Epithelial cell of proximal tubule (primary cell): ENCODE measurements around the gene CNTFR. TPM values are rescaled to one million over a fixed set of nuclear protein-coding genes. Genes with fewer than 3 reads are reported as not detected.

Experiments used
- DNase-seq: peaks from one replicate; pipeline ENCODE4 v3.0.0-alpha.2; 2011; ENCODE audit warnings: low read depth
- H3K4me3 ChIP-seq: 2 replicates; pipeline ENCODE4 v1.5.1; 2011; ENCODE audit warnings: low read depth, mild to moderate bottlenecking, low read length
- CTCF ChIP-seq: conservative IDR thresholded peaks from 2 replicates; pipeline ENCODE4 v1.5.1; 2012; ENCODE audit warnings: low read depth, mild to moderate bottlenecking, low read length
- total RNA-seq: library from RNA; depleted of rRNA; stranded (reverse); fragments of >200 nt; gene quantifications from 2 replicates; pipeline ENCODE4 v1.2.3, GENCODE V29; 2015

Gene CNTFR
- total RNA-seq, 1 donor from 2014 or later = not detected

- DNase-seq = no peak
- no peak overlapping the region for H3K4me3 ChIP-seq
- TF ChIP-seq CTCF = no peak
Observed at GRCh38 chr9:34506623-34507022, 82.9 kb downstream of the CNTFR start.

GRCh38 chr9:34505370-34506120 is 84.0 kb downstream of the CNTFR start:
- H3K4me3 ChIP-seq = no peak overlapping the region
- DNase-seq = no peak
- TF ChIP-seq CTCF = no peak

- TF ChIP-seq CTCF = no peak
Observed at GRCh38 chr9:34503406-34503805, 86.1 kb downstream of the CNTFR start.

GRCh38 chr9:34502891-34503290 is 86.6 kb downstream of the CNTFR start:
- no peak for TF ChIP-seq CTCF
- no peak for DNase-seq
- H3K4me3 ChIP-seq = no peak overlapping the region

More at GRCh38 chr9:34503406-34503805, 86.1 kb downstream of the CNTFR start:
- no peak for DNase-seq
- no peak overlapping the region for H3K4me3 ChIP-seq

- DNase-seq = no peak
- TF ChIP-seq CTCF = no peak
- no peak overlapping the region for H3K4me3 ChIP-seq
Observed at GRCh38 chr9:34502471-34502870, 87.1 kb downstream of the CNTFR start.

GRCh38 chr9:34501889-34502425 is 87.6 kb downstream of the CNTFR start:
- no peak for TF ChIP-seq CTCF
- no peak for DNase-seq
- no peak overlapping the region for H3K4me3 ChIP-seq

Other genes with a start within 250 kb of the CNTFR start
- 2.9 and 6.6 TPM in 2 replicates for gene MYORG, start 212.8 kb downstream of the CNTFR start, total RNA-seq
- gene FAM219A, start 131.2 kb downstream of the CNTFR start, total RNA-seq = 19.9 and 30.7 TPM in 2 replicates
- gene DNAI1, start 130.9 kb downstream of the CNTFR start, total RNA-seq = 0.06 TPM in 1 of 2 replicates, not detected in the other
- 0.22 and 0.75 TPM in 2 replicates for gene ENHO, start 66.7 kb downstream of the CNTFR start, total RNA-seq
- 23.9 and 31.5 TPM in 2 replicates for gene RPP25L, start 22.4 kb upstream of the CNTFR start, total RNA-seq
- 90.6 and 150 TPM in 2 replicates for gene DCTN3, start 30.8 kb upstream of the CNTFR start, total RNA-seq
- gene ARID3C, start 39.3 kb upstream of the CNTFR start, total RNA-seq = not detected in 2 replicates
- gene SIGMAR1, start 48.1 kb upstream of the CNTFR start, total RNA-seq = 97.9 and 178 TPM in 2 replicates
- gene GALT, start 57.0 kb upstream of the CNTFR start, total RNA-seq = 20.3 and 24.5 TPM in 2 replicates
- 1.8 and 4.7 TPM in 2 replicates for gene IL11RA, start 62.5 kb upstream of the CNTFR start, total RNA-seq
- gene CCL27, start 72.9 kb upstream of the CNTFR start, total RNA-seq = not detected in 2 replicates
- not detected in 2 replicates for gene CCL19, start 101.6 kb upstream of the CNTFR start, total RNA-seq
- gene CCL21, start 120.4 kb upstream of the CNTFR start, total RNA-seq = not detected in 2 replicates